Gastrocnemius medialis (tissue), 4 donors: ENCODE results near the gene GABRA1. TPM values are rescaled to one million over a fixed set of nuclear protein-coding genes. Genes with fewer than 3 reads are reported as not detected.

Experiments used
- ATAC-seq, 2 donors: fragments of 150-250 bp; one replicate each; pipeline ENCODE4 v1.9.1; 2016
- DNase-seq, 2 donors: peaks; one replicate each; pipeline ENCODE4 v3.0.0-alpha.2; 2019
- H3K27ac ChIP-seq, 4 donors: fragments of 200-600 bp; sonication (generic); 1 replicate in 1 of 4; 2 replicates in 3 of 4; pipeline ENCODE4 v1.5.1; 2016 to 2018; ENCODE audit warnings: mild to moderate bottlenecking in 2 of 4, moderate library complexity in 1 of 4
- H3K27me3 ChIP-seq, 3 donors: fragments of 200-600 bp; sonication (generic) in 2 of 3; 1 replicate in 1 of 3; 2 replicates in 2 of 3; pipeline versions ENCODE4 v1.5.1 to v1.6.0; 2016 to 2019; ENCODE audit warnings: mild to moderate bottlenecking in 1 of 3, moderate library complexity in 1 of 3
- H3K36me3 ChIP-seq, 2 donors: fragments of 200-600 bp; sonication (generic) in 1 of 2; one replicate each; pipeline ENCODE4 v1.5.1; 2017 to 2018
- H3K4me1 ChIP-seq, 2 donors: fragments of 200-600 bp; sonication (generic) in 1 of 2; one replicate each; pipeline ENCODE4 v1.5.1; 2016 to 2017; ENCODE audit warnings: mild to moderate bottlenecking in 2 of 2
- H3K4me3 ChIP-seq, 4 donors: fragments of 200-600 bp; sonication (generic) in 3 of 4; 1 replicate in 1 of 4; 2 replicates in 3 of 4; pipeline ENCODE4 v1.5.1; 2016 to 2019; ENCODE audit warnings: mild to moderate bottlenecking in 2 of 4
- H3K9me3 ChIP-seq, 3 donors: fragments of 200-600 bp; sonication (generic) in 2 of 3; 1 replicate in 1 of 3; 2 replicates in 2 of 3; pipeline ENCODE4 v1.5.1; 2016 to 2019
- CTCF ChIP-seq, 5 experiments: fragments of 450-650 bp in 3 of 5; fragments of 200-600 bp in 2 of 5; sonication (generic) in 2 of 5; IDR thresholded peaks in 4 of 5; conservative IDR thresholded peaks in 1 of 5; 1 replicate in 4 of 5; 2 replicates in 1 of 5; pipeline ENCODE4 v1.5.1; 2016 to 2019; ENCODE audit warnings: antibody characterized with exemption in 5 of 5, mild to moderate bottlenecking in 3 of 5, moderate library complexity in 3 of 5
- POLR2A ChIP-seq, 2 donors: fragments of 450-650 bp; IDR thresholded peaks; one replicate each; pipeline ENCODE4 v1.6.1; 2017; ENCODE audit warnings: antibody characterized with exemption in 2 of 2, mild to moderate bottlenecking in 2 of 2, moderate library complexity in 2 of 2
- in situ Hi-C, 4 donors: fragments of 200-750 bp; cut with MboI; loops; one replicate each; pipeline versions ENCODE4 v1.15.0 to v1.8.0; 2017; ENCODE audit warnings: low sequenced_read_pairs in 4 of 4
- intact Hi-C: fragments of 100-400 bp; cut with DNase I; formaldehyde crosslinking; loops from one replicate; pipeline ENCODE4 v1.15.1; 2023; ENCODE audit warnings: low total_unique reads
- total RNA-seq, 4 donors: library from RNA; depleted of rRNA; stranded (reverse); fragments of >200 nt; gene quantifications; one replicate each; pipeline versions ENCODE4 v1.1.0 to v1.2.3, GENCODE V29; 2016

Gene GABRA1
- total RNA-seq, 4 donors from 2014 or later: not detected

DNA sequence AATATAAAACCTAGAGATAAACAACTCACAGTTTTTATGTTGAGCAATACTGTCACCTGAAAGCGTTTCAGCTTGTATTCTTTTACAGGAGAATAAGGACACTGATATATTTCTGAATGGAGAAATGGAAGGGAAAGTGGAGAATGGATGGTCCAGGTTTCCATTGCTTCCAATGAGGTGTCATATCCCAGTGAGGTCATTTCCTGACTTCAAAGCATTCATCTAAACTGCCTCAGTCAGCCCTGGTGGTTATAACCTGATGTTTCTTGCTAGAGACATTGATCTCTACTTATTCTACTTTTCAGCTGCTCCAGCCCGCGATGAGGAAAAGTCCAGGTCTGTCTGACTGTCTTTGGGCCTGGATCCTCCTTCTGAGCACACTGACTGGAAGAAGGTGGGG lies 2.6 kb downstream of the GABRA1 start:
- no peaks in the 10 kb centered on the region for H3K9me3 ChIP-seq
- H3K4me1 ChIP-seq: no peaks in the 10 kb centered on the region
- no peak overlapping the region for H3K4me3 ChIP-seq
- in situ Hi-C loops (no loop called here), intact Hi-C loops (no loop called here)
- no peak overlapping the region for H3K27ac ChIP-seq
- ATAC-seq: no peak
- H3K27me3 ChIP-seq: peaks cover 0 to 24% (median 15%) of the 10 kb centered on the region in 3 donors
- no peak for DNase-seq
- TF ChIP-seq CTCF (IDR thresholded peaks at IDR 0.05 in 4 of 5, conservative IDR thresholded peaks at IDR 0.05 in 1 of 5) (no peak), POLR2A (IDR thresholded peaks at IDR 0.05) (no peak)
- no peaks in the 10 kb centered on the region for H3K36me3 ChIP-seq

- in situ Hi-C loops (no loop called here), intact Hi-C loops (no loop called here)
- no peak overlapping the region for H3K27ac ChIP-seq
- H3K27me3 ChIP-seq: peaks cover 0 to 24% (median 15%) of the 10 kb centered on the region in 3 donors
- DNase-seq (no peak), ATAC-seq (no peak)
- no peaks in the 10 kb centered on the region for H3K9me3 ChIP-seq
- H3K36me3 ChIP-seq: no peaks in the 10 kb centered on the region
- no peak overlapping the region for H3K4me3 ChIP-seq
- no peak for TF ChIP-seq POLR2A (IDR thresholded peaks at IDR 0.05)
- TF ChIP-seq CTCF (IDR thresholded peaks at IDR 0.05 in 4 of 5, conservative IDR thresholded peaks at IDR 0.05 in 1 of 5): no peak
- H3K4me1 ChIP-seq: no peaks in the 10 kb centered on the region
Observed at GRCh38 chr5:161851691-161852299, 3.9 kb downstream of the GABRA1 start.

- H3K36me3 ChIP-seq: no peaks in the 10 kb centered on the region
- no peak for DNase-seq
- H3K4me3 ChIP-seq: no peak overlapping the region
- TF ChIP-seq CTCF (IDR thresholded peaks at IDR 0.05 in 4 of 5, conservative IDR thresholded peaks at IDR 0.05 in 1 of 5) (no peak), POLR2A (IDR thresholded peaks at IDR 0.05) (no peak)
- no peak overlapping the region for H3K27ac ChIP-seq
- no peaks in the 10 kb centered on the region for H3K4me1 ChIP-seq
- in situ Hi-C loops (no loop called here), intact Hi-C loops (no loop called here)
- no peaks in the 10 kb centered on the region for H3K9me3 ChIP-seq
- ATAC-seq: no peak
- no peaks in the 10 kb centered on the region for H3K27me3 ChIP-seq
Observed at GRCh38 chr5:161857358-161857757, 9.4 kb downstream of the GABRA1 start.

DNA sequence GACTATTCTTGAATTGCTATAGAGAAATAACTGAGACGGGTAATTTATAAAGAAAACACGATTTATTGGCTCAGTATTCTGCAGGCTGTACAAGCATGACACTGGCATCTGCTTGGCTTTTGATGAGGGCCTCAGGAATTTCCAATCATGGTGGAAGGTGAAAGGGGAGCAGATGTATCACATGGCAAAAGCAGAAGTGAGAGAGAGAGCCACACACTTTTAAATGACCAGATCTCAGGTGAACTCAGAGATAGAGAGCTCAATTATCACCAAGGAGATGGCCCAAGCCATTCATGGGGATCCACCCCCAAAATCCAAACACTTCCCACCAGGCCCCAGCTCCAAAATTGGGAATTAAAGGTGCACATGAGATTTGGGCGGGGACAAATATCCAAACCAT lies 15.3 kb downstream of the GABRA1 start:
- Histone ChIP-seq H3K4me3 (no peak overlapping the region), H3K9me3 (no peaks in the 10 kb centered on the region), H3K27ac (no peak overlapping the region), H3K4me1 (no peaks in the 10 kb centered on the region), H3K36me3 (no peaks in the 10 kb centered on the region), H3K27me3 (no peaks in the 10 kb centered on the region)
- no peak for DNase-seq
- intact Hi-C loops (no loop called here), in situ Hi-C loops (no loop called here)
- no peak for ATAC-seq
- TF ChIP-seq CTCF (IDR thresholded peaks at IDR 0.05 in 4 of 5, conservative IDR thresholded peaks at IDR 0.05 in 1 of 5) (no peak), POLR2A (IDR thresholded peaks at IDR 0.05) (no peak)

- H3K9me3 ChIP-seq: no peaks in the 10 kb centered on the region
- no peaks in the 10 kb centered on the region for H3K36me3 ChIP-seq
- H3K27me3 ChIP-seq: no peaks in the 10 kb centered on the region
- in situ Hi-C loops (no loop called here), intact Hi-C loops (no loop called here)
- ATAC-seq (no peak), DNase-seq (no peak)
- no peak overlapping the region for H3K27ac ChIP-seq
- no peak for TF ChIP-seq POLR2A (IDR thresholded peaks at IDR 0.05)
- no peak for TF ChIP-seq CTCF (IDR thresholded peaks at IDR 0.05 in 4 of 5, conservative IDR thresholded peaks at IDR 0.05 in 1 of 5)
- no peak overlapping the region for H3K4me3 ChIP-seq
- H3K4me1 ChIP-seq: no peaks in the 10 kb centered on the region
Observed at GRCh38 chr5:161863811-161864210, 15.9 kb downstream of the GABRA1 start.
